ENCODE results near the gene SLAMF8. TPM values are rescaled to one million over a fixed set of nuclear protein-coding genes. Genes with fewer than 3 reads are reported as not detected.
A peak's percentile ranks its signal among the peaks of the same experiment; 100 is the strongest.

Gene SLAMF8
- total RNA-seq, 2 donors from 2014 or later = 0.30 to 1.2 TPM

DNA sequence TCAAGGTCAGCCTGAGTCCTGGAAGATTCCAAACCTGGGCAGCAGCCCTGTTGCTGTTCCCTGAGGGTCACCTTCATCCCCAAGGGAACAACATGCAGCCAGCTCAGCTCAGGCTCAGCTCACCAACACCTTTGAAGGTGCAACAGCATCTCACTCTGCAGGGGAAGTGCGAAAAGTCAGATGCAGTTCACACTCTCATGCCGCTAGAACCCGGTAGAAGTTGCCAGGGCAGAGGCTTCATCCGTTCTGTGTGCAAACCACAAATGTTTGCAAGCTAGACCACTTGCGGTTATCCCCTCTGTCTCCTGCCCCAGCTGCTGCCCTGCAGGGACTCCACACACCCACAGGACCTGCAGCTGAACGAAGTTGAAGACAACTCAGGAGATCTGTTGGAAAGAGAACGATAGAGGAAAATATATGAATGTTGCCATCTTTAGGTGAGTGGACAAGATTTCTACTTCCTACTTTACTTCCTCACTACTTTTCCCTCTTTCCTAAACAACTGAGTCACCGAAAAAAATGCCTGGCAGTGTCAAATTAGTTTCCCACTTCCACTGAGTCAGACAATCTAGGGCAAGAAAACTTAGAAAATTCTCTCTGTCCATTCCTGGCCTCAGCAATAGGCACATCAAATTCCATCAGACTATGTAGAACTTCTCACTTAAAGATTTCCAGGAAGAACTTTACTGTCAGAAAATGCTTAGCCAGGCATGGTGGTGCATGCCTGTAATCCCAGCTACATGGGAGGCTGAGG is 26.3 kb upstream of the SLAMF8 start:
- peak overlapping the region; percentile 10 for H3K27ac Mint-ChIP-seq
- H3K27me3 Mint-ChIP-seq = peaks cover 4% of the 10 kb centered on the region
- H3K4me3 Mint-ChIP-seq = no peak overlapping the region
- H3K4me1 Mint-ChIP-seq = peaks cover 9% of the 10 kb centered on the region
- peak; percentile 34 for ATAC-seq (replicated peaks)
- no peaks in the 10 kb centered on the region for H3K9me3 Mint-ChIP-seq
- no peaks in the 10 kb centered on the region for H3K36me3 Mint-ChIP-seq (ENCODE audit: low read depth)

GRCh38 chr1:159802111-159802510 is 24.6 kb upstream of the SLAMF8 start, which contains the start of gene FCRL6:
Gene FCRL6 (plus strand): TSS chr1:159802360. CDS start chr1:159802425, 65 bp downstream.
- peaks cover 9% of the 10 kb centered on the region for H3K4me1 Mint-ChIP-seq
- H3K27me3 Mint-ChIP-seq = peaks cover 4% of the 10 kb centered on the region
- H3K4me3 Mint-ChIP-seq = no peak within 1 kb of the TSS
- no peaks in the 10 kb centered on the region for H3K9me3 Mint-ChIP-seq
- H3K27ac Mint-ChIP-seq = peak within 1 kb of the TSS; percentile 49
- H3K36me3 Mint-ChIP-seq (ENCODE audit: low read depth) = no peaks in the 10 kb centered on the region
- no peak for ATAC-seq (replicated peaks)

- Mint-ChIP-seq H3K36me3 (ENCODE audit: low read depth) (no peaks in the 10 kb centered on the region), H3K27ac (no peak overlapping the region), H3K4me1 (peaks cover 9% of the 10 kb centered on the region), H3K9me3 (no peaks in the 10 kb centered on the region), H3K27me3 (peaks cover 9% of the 10 kb centered on the region), H3K4me3 (no peak overlapping the region)
- ATAC-seq (replicated peaks) = no peak
Observed at GRCh38 chr1:159803956-159804689, 22.6 kb upstream of the SLAMF8 start.

DNA sequence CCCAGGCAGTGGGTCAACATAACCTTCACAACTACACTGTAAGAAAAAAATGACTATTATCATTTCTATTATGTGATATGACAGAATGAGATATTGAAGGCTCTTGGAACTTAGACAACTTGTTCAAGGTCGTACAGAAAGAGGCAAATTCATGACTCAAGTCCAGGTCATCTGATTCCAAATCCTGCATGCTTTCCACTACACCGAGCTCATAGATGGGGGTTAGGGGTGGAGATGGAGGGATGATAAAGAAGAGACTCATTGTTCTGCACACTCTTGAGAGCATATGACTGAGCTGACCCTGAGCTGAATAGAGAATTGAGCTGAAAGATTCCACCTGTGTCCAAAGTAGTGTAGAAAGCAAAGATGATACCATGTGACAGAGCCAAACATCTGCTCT is 21.7 kb upstream of the SLAMF8 start:
- no peak overlapping the region for H3K27ac Mint-ChIP-seq
- no peaks in the 10 kb centered on the region for H3K36me3 Mint-ChIP-seq (ENCODE audit: low read depth)
- H3K27me3 Mint-ChIP-seq = peaks cover 9% of the 10 kb centered on the region
- H3K4me1 Mint-ChIP-seq = peaks cover 8% of the 10 kb centered on the region
- H3K4me3 Mint-ChIP-seq = no peak overlapping the region
- no peak for ATAC-seq (replicated peaks)
- H3K9me3 Mint-ChIP-seq = no peaks in the 10 kb centered on the region

- Mint-ChIP-seq H3K4me1 (no peaks in the 10 kb centered on the region), H3K4me3 (no peak overlapping the region), H3K27ac (no peak overlapping the region), H3K36me3 (ENCODE audit: low read depth) (no peaks in the 10 kb centered on the region), H3K9me3 (no peaks in the 10 kb centered on the region), H3K27me3 (peaks cover 3% of the 10 kb centered on the region)
- no peak for ATAC-seq (replicated peaks)
Observed at GRCh38 chr1:159815926-159816325, 10.7 kb upstream of the SLAMF8 start.

GRCh38 chr1:159817276-159818041 is 9.2 kb upstream of the SLAMF8 start:
- no peak overlapping the region for H3K4me3 Mint-ChIP-seq

GRCh38 chr1:159821171-159821867 is 5.4 kb upstream of the SLAMF8 start:
- no peak overlapping the region for H3K27ac Mint-ChIP-seq
- ATAC-seq (replicated peaks) = peak; percentile 27
- H3K4me1 Mint-ChIP-seq = peaks cover 15% of the 10 kb centered on the region
- no peaks in the 10 kb centered on the region for H3K9me3 Mint-ChIP-seq
- H3K27me3 Mint-ChIP-seq = peaks cover 3% of the 10 kb centered on the region
- H3K36me3 Mint-ChIP-seq (ENCODE audit: low read depth) = no peaks in the 10 kb centered on the region
- no peak overlapping the region for H3K4me3 Mint-ChIP-seq

More at GRCh38 chr1:159817276-159818041, 9.2 kb upstream of the SLAMF8 start:
- ATAC-seq (replicated peaks) = no peak
- Mint-ChIP-seq H3K36me3 (ENCODE audit: low read depth) (no peaks in the 10 kb centered on the region), H3K27me3 (peaks cover 3% of the 10 kb centered on the region), H3K9me3 (no peaks in the 10 kb centered on the region), H3K27ac (no peak overlapping the region), H3K4me1 (no peaks in the 10 kb centered on the region)

- Mint-ChIP-seq H3K9me3 (no peaks in the 10 kb centered on the region), H3K4me1 (peaks cover 26% of the 10 kb centered on the region), H3K27me3 (peaks cover 3% of the 10 kb centered on the region), H3K36me3 (ENCODE audit: low read depth) (no peaks in the 10 kb centered on the region), H3K27ac (no peak overlapping the region), H3K4me3 (no peak overlapping the region)
- ATAC-seq (replicated peaks) = no peak
Observed at GRCh38 chr1:159823406-159823805, 3.3 kb upstream of the SLAMF8 start.

GRCh38 chr1:159825564-159825963 is 1.1 kb upstream of the SLAMF8 start:
- no peaks in the 10 kb centered on the region for H3K27me3 Mint-ChIP-seq
- H3K4me3 Mint-ChIP-seq = peak overlapping the region; percentile 62
- H3K4me1 Mint-ChIP-seq = peaks cover 26% of the 10 kb centered on the region
- no peaks in the 10 kb centered on the region for H3K36me3 Mint-ChIP-seq (ENCODE audit: low read depth)
- ATAC-seq (replicated peaks) = peak; percentile 5
- no peak overlapping the region for H3K27ac Mint-ChIP-seq
- H3K9me3 Mint-ChIP-seq = no peaks in the 10 kb centered on the region

GRCh38 chr1:159827102-159827490 is 423 bp downstream of the SLAMF8 start:
- no peaks in the 10 kb centered on the region for H3K9me3 Mint-ChIP-seq
- no peaks in the 10 kb centered on the region for H3K27me3 Mint-ChIP-seq
- peaks cover 26% of the 10 kb centered on the region for H3K4me1 Mint-ChIP-seq
- H3K36me3 Mint-ChIP-seq (ENCODE audit: low read depth) = no peaks in the 10 kb centered on the region
- H3K27ac Mint-ChIP-seq = peak overlapping the region; percentile 57
- ATAC-seq (replicated peaks) = no peak
- H3K4me3 Mint-ChIP-seq = peak overlapping the region; percentile 62

DNA sequence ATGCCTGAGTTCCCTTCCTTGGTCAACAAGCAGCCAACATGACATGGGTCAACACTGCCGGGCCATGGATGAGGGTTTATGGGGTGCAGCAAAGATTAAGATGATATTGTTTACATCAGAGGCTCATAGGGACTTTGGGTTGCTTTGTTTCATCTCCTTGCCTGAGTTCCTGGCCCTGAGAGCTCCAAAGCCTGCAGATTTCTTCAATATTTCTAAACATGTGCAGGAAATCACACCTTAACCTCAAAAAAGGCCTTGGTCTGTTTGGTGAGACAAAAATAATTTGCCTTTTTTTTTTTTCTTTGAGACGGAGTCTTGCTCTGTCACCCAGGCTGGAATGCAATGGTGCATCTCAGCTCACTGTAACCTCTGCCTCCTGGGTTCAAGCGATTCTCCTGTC is 876 bp downstream of the SLAMF8 start:
- H3K27me3 Mint-ChIP-seq = no peaks in the 10 kb centered on the region
- H3K36me3 Mint-ChIP-seq (ENCODE audit: low read depth) = no peaks in the 10 kb centered on the region
- H3K9me3 Mint-ChIP-seq = no peaks in the 10 kb centered on the region
- peaks cover 26% of the 10 kb centered on the region for H3K4me1 Mint-ChIP-seq
- ATAC-seq (replicated peaks) = no peak
- peak overlapping the region; percentile 62 for H3K4me3 Mint-ChIP-seq
- H3K27ac Mint-ChIP-seq = peak overlapping the region; percentile 57

DNA sequence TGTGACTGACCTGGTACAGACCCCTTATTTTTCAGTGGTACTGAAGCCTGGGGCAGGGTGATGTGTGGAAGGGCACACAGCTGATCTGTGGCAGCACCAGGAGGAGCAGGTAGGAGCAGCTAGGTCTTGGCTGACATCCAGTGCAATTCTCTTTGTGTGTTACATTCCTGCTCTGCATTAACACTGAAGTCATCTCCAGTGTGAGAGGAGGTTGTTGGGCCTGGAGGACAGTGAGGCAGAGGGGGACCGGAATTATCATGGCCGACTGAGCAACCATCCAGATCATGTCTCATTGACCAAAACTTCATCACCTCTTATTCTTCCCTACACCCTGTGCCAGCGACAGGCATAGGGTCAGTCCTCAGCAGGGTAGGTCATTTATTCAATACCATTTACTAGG is 1.5 kb downstream of the SLAMF8 start:
- H3K4me3 Mint-ChIP-seq = no peak overlapping the region
- H3K4me1 Mint-ChIP-seq = peaks cover 26% of the 10 kb centered on the region
- peak overlapping the region; percentile 57 for H3K27ac Mint-ChIP-seq

GRCh38 chr1:159828581-159829272 is 2.1 kb downstream of the SLAMF8 start:
- Mint-ChIP-seq H3K27ac (no peak overlapping the region), H3K4me3 (no peak overlapping the region), H3K9me3 (no peaks in the 10 kb centered on the region), H3K27me3 (no peaks in the 10 kb centered on the region), H3K4me1 (peaks cover 26% of the 10 kb centered on the region), H3K36me3 (ENCODE audit: low read depth) (no peaks in the 10 kb centered on the region)
- ATAC-seq (replicated peaks) = no peak

More for the DNA sequence above, 1.5 kb downstream of the SLAMF8 start:
- Mint-ChIP-seq H3K9me3 (no peaks in the 10 kb centered on the region), H3K27me3 (no peaks in the 10 kb centered on the region), H3K36me3 (ENCODE audit: low read depth) (no peaks in the 10 kb centered on the region)
- ATAC-seq (replicated peaks) = no peak

Data from activated T-helper 17 cell treated with anti-CD3 and anti-CD28 coated beads, Interleukin-2, amount 50 U/mL, for 72 hours (primary cell).